H9 (cell line): ENCODE measurements around the gene C12orf75. TPM values are rescaled to one million over a fixed set of nuclear protein-coding genes. Genes with fewer than 3 reads are reported as not detected.

ENCODE experiments used
- DNase-seq: peaks from one replicate; pipeline ENCODE4 v3.0.0-alpha.2; 2017
- H2AFZ ChIP-seq: one replicate; pipeline ENCODE4 v1.6.1; 2013; ENCODE audit warnings: mild to moderate bottlenecking, low read length, control low read depth, moderate library complexity
- H2AK5ac ChIP-seq: 2 replicates; pipeline ENCODE4 v1.6.1; 2013; ENCODE audit warnings: low read length, control low read depth, mixed read lengths; ENCODE audit not compliant: insufficient read length
- H2BK120ac ChIP-seq: one replicate; pipeline ENCODE4 v1.6.1; 2013; ENCODE audit warnings: low read depth, mild to moderate bottlenecking, low read length, control low read depth, inconsistent platforms; ENCODE audit not compliant: poor library complexity, severe bottlenecking
- H2BK12ac ChIP-seq: 2 replicates; pipeline ENCODE4 v1.6.1; 2013; ENCODE audit warnings: low read length, control low read depth, mixed read lengths, low read depth; ENCODE audit not compliant: insufficient read length
- H2BK15ac ChIP-seq: 2 replicates; pipeline ENCODE4 v1.6.1; 2013; ENCODE audit warnings: low read depth, low read length, control low read depth
- H2BK20ac ChIP-seq: one replicate; pipeline ENCODE4 v1.6.1; 2013; ENCODE audit warnings: low read depth, mild to moderate bottlenecking, low read length, control low read depth, inconsistent platforms; ENCODE audit not compliant: poor library complexity, severe bottlenecking
- H2BK5ac ChIP-seq: 2 replicates; pipeline ENCODE4 v1.6.1; 2013; ENCODE audit warnings: low read length, control low read depth, mixed read lengths; ENCODE audit not compliant: insufficient read length
- H3K14ac ChIP-seq: 2 replicates; pipeline ENCODE4 v1.6.1; 2013; ENCODE audit warnings: low read length, control low read depth; ENCODE audit not compliant: insufficient read depth
- H3K18ac ChIP-seq: 2 replicates; pipeline ENCODE4 v1.6.1; 2013; ENCODE audit warnings: low read depth, mild to moderate bottlenecking, mixed read lengths, low read length, control low read depth; ENCODE audit not compliant: insufficient read length
- H3K23ac ChIP-seq: 2 replicates; pipeline ENCODE4 v1.6.1; 2013; ENCODE audit warnings: low read length, control low read depth, mixed read lengths, low read depth; ENCODE audit not compliant: insufficient read length
- H3K23me2 ChIP-seq: 2 replicates; pipeline ENCODE4 v1.6.1; 2013; ENCODE audit warnings: low read depth, mild to moderate bottlenecking, mixed read lengths, low read length, control low read depth; ENCODE audit not compliant: insufficient read length, poor library complexity, severe bottlenecking
- H3K27ac ChIP-seq: 2 replicates; pipeline ENCODE4 v1.5.1; 2013; ENCODE audit warnings: low read length, control low read depth, mixed read lengths, low read depth; ENCODE audit not compliant: insufficient read length
- H3K27me3 ChIP-seq: 2 replicates; pipeline ENCODE4 v1.6.1; 2013; ENCODE audit warnings: low read length, control low read depth, inconsistent platforms; ENCODE audit not compliant: insufficient read depth
- H3K4ac ChIP-seq: 2 replicates; pipeline ENCODE4 v1.6.1; 2013; ENCODE audit warnings: low read depth, mild to moderate bottlenecking, control low read depth, inconsistent platforms, low read length, moderate library complexity
- H3K4me1 ChIP-seq: 2 replicates; pipeline ENCODE4 v1.6.1; 2013; ENCODE audit warnings: low read length, control low read depth, inconsistent platforms; ENCODE audit not compliant: insufficient read depth
- H3K4me2 ChIP-seq: 2 replicates; pipeline ENCODE4 v1.6.1; 2013; ENCODE audit warnings: low read length, control low read depth, mixed read lengths; ENCODE audit not compliant: insufficient read length, insufficient read depth
- H3K56ac ChIP-seq: 2 replicates; pipeline ENCODE4 v1.6.1; 2013; ENCODE audit warnings: low read depth, mild to moderate bottlenecking, mixed read lengths, low read length, control low read depth; ENCODE audit not compliant: insufficient read length
- H3K79me1 ChIP-seq: 2 replicates; pipeline ENCODE4 v1.6.1; 2013; ENCODE audit warnings: low read depth, mild to moderate bottlenecking, moderate library complexity, low read length, control low read depth, inconsistent platforms; ENCODE audit not compliant: insufficient read depth, poor library complexity, severe bottlenecking
- H3K79me2 ChIP-seq: 2 replicates; pipeline ENCODE4 v1.6.1; 2013; ENCODE audit warnings: low read length, control low read depth, inconsistent platforms; ENCODE audit not compliant: insufficient read depth
- H3K9ac ChIP-seq: 2 replicates; pipeline ENCODE4 v1.6.1; 2013; ENCODE audit warnings: low read length, control low read depth, mixed read lengths; ENCODE audit not compliant: insufficient read length; ENCODE audit errors: extremely low read depth
- H3K9me3 ChIP-seq: one replicate; pipeline ENCODE4 v1.6.1; 2013; ENCODE audit warnings: low read depth, low read length, inconsistent platforms; ENCODE audit not compliant: control insufficient read depth
- H3T11ph ChIP-seq: one replicate; pipeline ENCODE4 v1.6.1; 2013; ENCODE audit warnings: mild to moderate bottlenecking, low read length, control low read depth, inconsistent platforms
- H4K20me1 ChIP-seq: one replicate; pipeline ENCODE4 v1.6.1; 2013; ENCODE audit not compliant: control insufficient read depth, insufficient read length, insufficient read depth
- H4K5ac ChIP-seq: 2 replicates; pipeline ENCODE4 v1.6.1; 2013; ENCODE audit warnings: low read depth, mild to moderate bottlenecking, mixed read lengths, low read length, control low read depth; ENCODE audit not compliant: insufficient read length
- H4K8ac ChIP-seq: replicated peaks from 2 replicates; pipeline ENCODE4 v1.6.1; 2013; ENCODE audit warnings: low read length, control low read depth, mixed read lengths, low read depth; ENCODE audit not compliant: insufficient read length
- H4K91ac ChIP-seq: 2 replicates; pipeline ENCODE4 v1.6.1; 2013; ENCODE audit warnings: low read depth, mild to moderate bottlenecking, moderate library complexity, mixed read lengths, low read length, control low read depth; ENCODE audit not compliant: insufficient read length
- H3K27ac Mint-ChIP-seq, 3 experiments: 2 replicates in 2 of 3; 3 replicates in 1 of 3; pipeline ENCODE4 v1.8.0; 2020 to 2021; ENCODE audit warnings: mixed read lengths in 3 of 3, mild to moderate bottlenecking in 1 of 3, moderate library complexity in 1 of 3
- H3K27me3 Mint-ChIP-seq: 2 replicates; pipeline ENCODE4 v1.8.0; 2021; ENCODE audit warnings: low read depth, mild to moderate bottlenecking, moderate library complexity, mixed read lengths
- H3K36me3 Mint-ChIP-seq, 3 experiments: 2 replicates in 2 of 3; 3 replicates in 1 of 3; pipeline ENCODE4 v1.8.0; 2020 to 2021; ENCODE audit warnings: low read depth in 3 of 3, mixed read lengths in 3 of 3; ENCODE audit not compliant: insufficient read depth in 1 of 3
- H3K4me1 Mint-ChIP-seq, 2 experiments: 2 replicates each; pipeline ENCODE4 v1.8.0; 2020; ENCODE audit warnings: mixed read lengths in 2 of 2
- H3K4me3 Mint-ChIP-seq, 2 experiments: 2 replicates in 1 of 2; 3 replicates in 1 of 2; pipeline ENCODE4 v1.8.0; 2020 to 2021; ENCODE audit warnings: mild to moderate bottlenecking in 2 of 2, mixed read lengths in 2 of 2, moderate library complexity in 1 of 2
- H3K9me3 Mint-ChIP-seq, 2 experiments: 2 replicates in 1 of 2; 3 replicates in 1 of 2; pipeline ENCODE4 v1.8.0; 2020; ENCODE audit warnings: mild to moderate bottlenecking in 2 of 2, mixed read lengths in 2 of 2, moderate library complexity in 1 of 2
- CTCF ChIP-seq: fragments of 200-600 bp; sonication (generic); conservative IDR thresholded peaks from 3 replicates; pipeline ENCODE4 v1.8.0; 2021; ENCODE audit warnings: antibody characterized with exemption, mild to moderate bottlenecking
- WGBS: extraction: QIAGEN DNeasy Blood & Tissue Kit; methylation state at CpG from one replicate; pipeline ENCODE4 v1.1.7; 2013; ENCODE audit warnings: missing lambda C conversion rate, low lambda C conversion rate, mixed read lengths; ENCODE audit not compliant: insufficient read length; ENCODE audit errors: extremely low coverage; 5-methylcytosine and 5-hydroxymethylcytosine counted together
- total RNA-seq: library from RNA; stranded (reverse); gene quantifications from 2 replicates; pipeline ENCODE4 v1.2.1, GENCODE V29; 2021

C12orf75 gene
- total RNA-seq, 1 experiment from 2014 or later: 37.9 TPM

GRCh38 chr12:105369014-105369413 is 38.5 kb downstream of the C12orf75 start:
- Mint-ChIP-seq H3K9me3 (no peaks in the 10 kb centered on the region), H3K36me3 (peaks cover 1 to 8% (median 2%) of the 10 kb centered on the region in 3 experiments; a peak in 4 of 7 replicates), H3K4me1 (peaks cover 27 to 34% of the 10 kb centered on the region in 2 experiments), H3K27ac (no peak overlapping the region), H3K27me3 (no peaks in the 10 kb centered on the region), H3K4me3 (no peak overlapping the region)
- Histone ChIP-seq H3K56ac (no peak overlapping the region), H3K4me1 (peaks cover 4% of the 10 kb centered on the region), H2BK5ac (no peak overlapping the region), H3T11ph (no peak overlapping the region), H2BK120ac (no peak overlapping the region), H3K9me3 (no peaks in the 10 kb centered on the region), H4K5ac (no peak overlapping the region), H2BK12ac (no peak overlapping the region), H3K79me1 (no peaks in the 10 kb centered on the region), H4K91ac (no peak overlapping the region), H3K79me2 (no peaks in the 10 kb centered on the region), H3K27me3 (no peaks in the 10 kb centered on the region), H3K4me2 (no peak overlapping the region), H2AK5ac (no peak overlapping the region), H2AFZ (no peak overlapping the region), H3K18ac (no peak overlapping the region), H4K20me1 (no peaks in the 10 kb centered on the region), H3K23me2 (no peaks in the 10 kb centered on the region), H3K14ac (no peak overlapping the region), H3K4ac (no peak overlapping the region), H3K23ac (no peak overlapping the region), H2BK15ac (no peak overlapping the region), H2BK20ac (no peak overlapping the region), H3K9ac (no peak overlapping the region), H4K8ac (no peak overlapping the region), H3K27ac (no peak overlapping the region)
- DNase-seq: no peak
- 100% methylated on average over 1 of the region's 3 CpGs for WGBS
- TF ChIP-seq CTCF: no peak
